22Rv1 (cell line): Measurements from ENCODE around the gene AUTS2.
A peak's percentile ranks its signal among the peaks of the same experiment; 100 is the strongest.

Experiments
- H3K27ac ChIP-seq: fragments of 450-650 bp; 2 replicates; pipeline ENCODE4 v1.5.1; 2017
- CTCF ChIP-seq: fragments of 450-650 bp; IDR thresholded peaks from 2 replicates; pipeline ENCODE4 v1.5.1; 2017; ENCODE audit warnings: mild to moderate bottlenecking
- ZFX ChIP-seq: fragments of 450-650 bp; IDR thresholded peaks from 2 replicates; pipeline ENCODE4 v1.6.1; 2017; ENCODE audit warnings: antibody characterized with exemption, borderline replicate concordance

The AUTS2 gene

GRCh38 chr7:70786076-70786475 is 1187.8 kb downstream of the AUTS2 start:
- TF ChIP-seq CTCF (no peak), ZFX (no peak)
- no peak overlapping the region for H3K27ac ChIP-seq

GRCh38 chr7:70787286-70787685 is 1189.0 kb downstream of the AUTS2 start:
- TF ChIP-seq ZFX, result no peak
- no peak for TF ChIP-seq CTCF
- H3K27ac ChIP-seq, result no peak overlapping the region

- TF ChIP-seq ZFX (no peak), CTCF (no peak)
- H3K27ac ChIP-seq, result no peak overlapping the region
Observed at GRCh38 chr7:70787771-70788170, 1189.5 kb downstream of the AUTS2 start.

GRCh38 chr7:70788276-70788675 is 1190.0 kb downstream of the AUTS2 start:
- TF ChIP-seq CTCF (0 out of 2 replicates have a peak, but pooled peaks have one; percentile 12), ZFX (no peak)
- no peak overlapping the region for H3K27ac ChIP-seq

- no peak overlapping the region for H3K27ac ChIP-seq
- TF ChIP-seq CTCF (no peak), ZFX (no peak)
Observed at GRCh38 chr7:70789481-70790214, 1191.4 kb downstream of the AUTS2 start.

GRCh38 chr7:70790215-70791073 is 1192.2 kb downstream of the AUTS2 start:
- no peak overlapping the region for H3K27ac ChIP-seq
- TF ChIP-seq CTCF (no peak), ZFX (no peak)

- no peak overlapping the region for H3K27ac ChIP-seq
- TF ChIP-seq ZFX (no peak), CTCF (no peak)
Observed at GRCh38 chr7:70791341-70791740, 1193.1 kb downstream of the AUTS2 start.
